ENCODE results near the gene FKBP5.
"Not testable (repeated sequence)": the region's sequence is repeated elsewhere in the genome, so short reads cannot be mapped to it uniquely, and the experiment has no call there.

FKBP5 gene

GRCh38 chr6:35582315-35582714 is 106.4 kb downstream of the FKBP5 start:
- DNase-seq = no peak

- no peak for DNase-seq
Measured at GRCh38 chr6:35581633-35582032, 107.1 kb downstream of the FKBP5 start.

DNA sequence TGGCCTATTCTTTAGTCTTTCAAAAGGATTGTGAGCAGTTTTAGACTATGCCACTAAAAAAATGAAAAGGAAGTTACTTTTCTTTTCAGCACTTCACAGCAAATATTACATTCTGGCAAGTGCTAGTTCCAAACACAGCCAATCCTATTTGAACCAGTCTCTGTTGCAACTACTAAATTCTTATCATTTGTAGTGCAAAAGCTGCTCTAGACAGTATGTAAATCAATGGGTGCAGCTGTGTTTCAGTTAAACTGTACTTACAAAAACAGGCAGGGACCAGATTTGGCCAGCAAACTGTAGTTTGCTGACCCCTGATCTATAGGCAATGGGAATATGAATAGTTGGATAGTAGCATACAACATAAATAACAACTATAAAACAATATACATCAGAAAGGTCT is 107.9 kb downstream of the FKBP5 start:
- DNase-seq = no peak

DNA sequence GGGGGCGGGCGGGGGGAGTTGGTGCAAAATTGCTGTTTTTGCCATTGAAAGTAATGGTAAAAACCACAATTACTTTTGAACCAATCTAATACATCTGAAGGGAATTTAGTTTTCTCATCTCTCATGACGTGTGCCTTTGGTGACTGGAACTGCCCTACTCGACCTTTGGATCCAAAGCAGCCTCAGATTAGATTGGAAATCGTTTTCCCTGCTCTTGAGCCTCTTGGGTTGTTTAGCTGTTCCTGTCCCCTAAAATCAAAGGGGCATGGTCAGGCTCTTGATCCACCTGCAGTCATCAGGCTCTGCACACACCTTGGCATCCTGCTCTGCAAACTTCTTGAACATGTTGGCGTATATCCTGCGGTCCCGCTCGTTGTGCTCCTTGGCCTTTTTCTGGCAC is 112.0 kb downstream of the FKBP5 start:
- DNase-seq = no peak

- DNase-seq = no peak
Measured at GRCh38 chr6:35573495-35574110, 115.1 kb downstream of the FKBP5 start.

DNA sequence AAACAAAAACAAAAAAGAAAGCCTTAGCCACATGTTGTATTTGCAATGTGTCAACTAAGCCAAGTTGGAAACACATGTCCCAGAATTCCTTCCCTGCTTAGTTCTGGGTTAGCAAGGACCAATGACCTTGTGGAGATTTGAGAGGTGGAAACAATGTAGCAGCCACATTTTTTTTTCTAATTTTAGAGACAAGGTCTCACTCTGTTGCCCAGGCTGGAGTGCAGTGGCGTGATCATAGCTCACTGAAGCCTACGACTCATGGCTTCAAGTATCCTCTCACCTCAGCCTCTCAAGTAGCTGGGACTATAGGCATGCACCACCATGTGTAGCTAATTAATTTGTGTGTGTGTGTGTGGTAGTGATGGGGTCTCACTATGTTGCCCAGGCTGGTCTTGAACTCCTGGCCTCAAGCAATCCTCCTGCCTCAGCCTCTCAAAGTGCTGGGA is 117.8 kb downstream of the FKBP5 start:
- not testable (repeated sequence) for DNase-seq

GRCh38 chr6:35569011-35569461 is 119.7 kb downstream of the FKBP5 start:
- peak; percentile 36 for DNase-seq

DNA sequence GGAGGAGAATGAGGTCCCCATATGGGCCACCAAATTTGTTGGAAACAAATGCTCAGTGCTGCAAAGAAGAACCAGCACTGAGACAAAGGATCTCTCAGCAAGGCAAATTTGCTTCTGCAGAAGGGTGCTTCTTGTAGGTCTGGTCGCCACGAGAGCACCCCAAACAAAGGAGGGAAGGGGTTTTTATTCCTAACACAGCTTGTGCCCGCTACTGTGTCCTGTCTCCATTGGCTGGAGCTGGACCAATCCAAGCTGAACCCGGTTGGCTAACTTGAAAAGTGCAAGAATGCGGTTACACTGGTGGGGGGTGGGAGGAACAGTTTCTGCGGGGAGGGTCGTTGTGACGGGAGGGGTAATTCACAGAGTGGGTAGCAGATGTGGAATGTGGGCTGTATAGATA is 121.9 kb downstream of the FKBP5 start:
- DNase-seq = no peak

DNA sequence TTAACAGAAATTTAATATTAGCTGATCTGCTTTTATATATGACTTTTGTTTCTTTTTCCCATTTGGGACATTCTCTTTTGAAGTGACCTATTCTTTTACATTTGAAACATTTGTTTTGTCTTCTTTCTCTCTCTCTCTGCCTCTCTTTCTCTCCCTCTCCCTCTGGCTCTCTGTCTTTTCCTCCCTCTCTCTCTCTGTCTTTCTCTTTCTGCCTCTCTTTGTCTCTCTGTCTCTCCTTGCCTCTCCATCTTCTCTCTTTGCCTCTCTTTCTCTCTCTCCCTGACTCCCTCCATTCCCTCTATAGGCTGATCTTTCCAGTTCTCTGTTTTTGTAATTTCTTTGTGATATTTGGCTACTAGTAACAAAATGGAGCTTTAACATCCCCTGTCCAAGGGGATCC is 124.0 kb downstream of the FKBP5 start:
- no peak for DNase-seq

- DNase-seq = no peak
Measured at GRCh38 chr6:35562060-35562459, 126.7 kb downstream of the FKBP5 start.

GRCh38 chr6:35561113-35561512 is 127.6 kb downstream of the FKBP5 start:
- DNase-seq = no peak

DNA sequence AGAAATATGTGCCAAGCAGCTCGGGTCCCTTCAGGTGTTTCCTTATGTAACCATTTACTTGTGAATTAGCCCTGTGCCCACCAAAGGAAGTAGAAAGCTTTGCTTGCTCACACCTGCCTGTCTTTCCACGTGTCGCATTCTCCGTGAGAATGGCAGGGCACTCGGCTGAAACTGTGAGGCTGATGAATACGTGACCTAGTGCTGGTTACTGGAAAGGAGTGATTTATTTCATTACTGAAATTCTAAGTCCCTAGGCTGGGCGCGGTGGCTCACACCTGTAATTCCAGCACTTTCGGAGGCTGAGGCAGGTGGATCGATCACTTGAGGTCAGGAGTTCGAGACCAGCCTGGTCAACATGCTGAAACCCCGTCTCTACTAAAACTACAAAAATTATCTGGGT is 130.1 kb downstream of the FKBP5 start:
- no peak for DNase-seq

DNA sequence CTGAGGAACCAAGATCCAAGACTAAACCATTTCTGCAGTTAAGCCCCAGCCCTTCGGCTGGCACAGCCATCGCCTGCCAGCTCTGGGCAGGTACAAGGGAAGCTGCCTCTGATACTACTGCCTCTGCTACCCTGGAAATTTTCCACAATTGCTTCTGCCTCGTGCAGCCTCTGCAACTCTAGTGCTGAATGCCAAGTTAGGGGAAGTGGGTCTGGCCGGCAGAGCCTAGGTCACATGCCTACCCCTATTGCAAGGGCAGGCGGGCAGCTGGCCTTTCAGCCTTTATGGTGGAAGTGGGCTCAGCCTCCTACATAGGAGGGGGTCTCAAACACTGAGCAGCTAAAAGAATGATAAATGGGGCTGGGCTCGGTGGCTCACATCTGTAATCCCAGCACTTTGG is 131.5 kb downstream of the FKBP5 start:
- DNase-seq = no peak

GRCh38 chr6:35554811-35555210 is 133.9 kb downstream of the FKBP5 start:
- DNase-seq = no peak

- no peak for DNase-seq
Measured at GRCh38 chr6:35553315-35553714, 135.4 kb downstream of the FKBP5 start.

- DNase-seq = no peak
Measured at GRCh38 chr6:35552285-35552917, 136.3 kb downstream of the FKBP5 start.

- DNase-seq = no peak
Measured at GRCh38 chr6:35550437-35550836, 138.3 kb downstream of the FKBP5 start.

DNA sequence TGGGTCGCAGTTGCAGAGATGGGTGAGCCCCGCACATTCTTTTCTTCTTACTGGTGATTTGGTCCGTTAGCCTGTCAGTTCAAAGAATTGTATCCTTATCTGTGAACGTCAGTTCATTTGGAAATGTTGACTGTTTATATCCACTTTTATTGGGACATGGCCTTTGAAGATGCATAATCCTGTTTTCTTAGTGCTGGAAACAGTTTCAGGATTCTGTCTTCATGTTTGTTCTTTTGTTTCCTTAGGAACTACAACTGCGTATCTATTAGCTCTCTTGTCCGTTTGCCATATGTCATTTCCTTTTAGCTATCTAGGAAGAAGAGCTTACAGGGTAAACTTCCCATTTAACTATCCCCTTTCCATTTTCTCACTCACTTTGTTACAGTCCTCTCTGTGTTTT is 141.0 kb downstream of the FKBP5 start:
- DNase-seq = no peak

GRCh38 chr6:35544769-35545361 is 143.8 kb downstream of the FKBP5 start:
- DNase-seq = no peak

- no peak for DNase-seq
Measured at GRCh38 chr6:35543459-35544193, 145.1 kb downstream of the FKBP5 start.

DNA sequence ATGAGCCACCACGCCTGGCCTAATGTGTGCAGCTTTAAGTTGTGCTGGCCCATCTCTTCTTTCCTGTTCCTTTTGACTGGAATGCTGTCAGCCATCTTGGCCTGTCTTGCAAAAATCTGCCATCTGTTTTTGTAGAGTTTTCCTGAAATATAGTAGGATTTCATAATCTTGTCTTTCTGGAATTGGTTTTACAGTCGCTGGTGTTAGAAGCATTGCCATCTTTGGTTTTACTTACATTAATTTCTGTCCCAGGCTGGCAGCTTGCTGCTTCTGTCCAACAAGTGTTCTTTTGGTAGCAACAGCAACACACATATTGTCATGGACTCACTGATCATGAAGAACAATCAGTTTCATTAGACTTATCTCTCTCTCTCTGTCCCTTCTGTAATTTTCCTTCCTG is 146.9 kb downstream of the FKBP5 start:
- DNase-seq = no peak

GRCh38 chr6:35539223-35539622 is 149.5 kb downstream of the FKBP5 start:
- DNase-seq = no peak

DNA sequence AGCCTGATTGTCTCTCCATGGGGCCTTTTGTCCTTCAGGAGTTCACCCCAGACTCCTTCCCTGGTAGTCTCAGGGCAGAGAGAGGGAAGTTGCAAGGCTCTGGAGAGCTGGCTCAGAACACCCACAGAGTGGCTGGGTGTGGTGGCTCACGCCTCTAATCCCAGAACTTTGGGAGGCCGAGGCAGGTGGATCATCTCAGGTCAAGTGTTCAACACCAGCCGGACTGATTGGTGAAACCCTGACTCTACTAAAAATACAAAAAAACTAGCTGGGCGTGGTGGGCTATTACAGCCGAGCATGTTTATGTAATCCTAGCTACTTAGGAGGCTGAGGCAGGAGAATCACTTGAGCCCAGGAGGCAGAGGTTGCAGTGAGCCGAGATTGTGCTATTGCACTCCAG is 152.9 kb downstream of the FKBP5 start:
- DNase-seq = not testable (repeated sequence)

All from left hindlimb (tissue), 1 donor.